H1 (cell line): Measurements from ENCODE around the gene PLPPR3. TPM values are rescaled to one million over a fixed set of nuclear protein-coding genes. Genes with fewer than 3 reads are reported as not detected.

Experiments
- CTCF ChIA-PET: fragments of 300-600 bp; sonication (Branson Sonifier 250); formaldehyde crosslinking; loops from one replicate; lab custom pipeline; 2021; ENCODE audit not compliant: partially characterized antibody; lab: Charles Lee
- POLR2A ChIA-PET: fragments of 300-600 bp; sonication (Branson Sonifier 250); formaldehyde crosslinking; loops from one replicate; lab custom pipeline; 2021; ENCODE audit warnings: inconsistent platforms; ENCODE audit not compliant: partially characterized antibody; lab: Charles Lee
- DNase-seq, 2 experiments: peaks; one replicate each; pipeline versions ENCODE4 v3.0.0 to v3.0.0-alpha.2; 2010 to 2022; ENCODE audit warnings: low spot score in 2 of 2, low read depth in 1 of 2, mixed read lengths in 1 of 2
- FAIRE-seq: peaks from 2 replicates; lab custom pipeline; 2011; peaks lifted over from hg19 to GRCh38; lab: Jason Lieb, UNC
- H2AFZ ChIP-seq: 2 replicates; pipeline ENCODE4 v1.8.1; 2012; ENCODE audit warnings: low read length, inconsistent platforms
- H2AK5ac ChIP-seq: 2 replicates; pipeline ENCODE4 v1.6.1; 2013; ENCODE audit warnings: low read depth, low read length
- H2BK120ac ChIP-seq: replicated peaks from 2 replicates; pipeline ENCODE3; 2013; ENCODE audit warnings: low read depth, low read length, inconsistent platforms
- H2BK12ac ChIP-seq: 2 replicates; pipeline ENCODE4 v1.6.1; 2013; ENCODE audit warnings: low read depth, low read length
- H2BK15ac ChIP-seq: 2 replicates; pipeline ENCODE4 v1.6.1; 2013; ENCODE audit warnings: low read length
- H2BK20ac ChIP-seq: 2 replicates; pipeline ENCODE4 v1.6.1; 2013; ENCODE audit warnings: low read length
- H2BK5ac ChIP-seq: 2 replicates; pipeline ENCODE4 v1.6.1; 2013; ENCODE audit warnings: low read depth, low read length
- H3K14ac ChIP-seq: 2 replicates; pipeline ENCODE4 v1.6.1; 2013; ENCODE audit warnings: inconsistent platforms; ENCODE audit not compliant: insufficient read length
- H3K18ac ChIP-seq: 2 replicates; pipeline ENCODE4 v1.6.1; 2013; ENCODE audit warnings: low read length; ENCODE audit errors: extremely low read depth
- H3K23ac ChIP-seq: 2 replicates; pipeline ENCODE4 v1.6.1; 2013; ENCODE audit warnings: inconsistent platforms; ENCODE audit not compliant: insufficient read length
- H3K23me2 ChIP-seq: 2 replicates; pipeline ENCODE4 v1.6.1; 2013; ENCODE audit warnings: low read depth, low read length
- H3K27ac ChIP-seq: 2 replicates; pipeline ENCODE4 v1.6.1; 2011; ENCODE audit warnings: low read depth, low read length, inconsistent platforms
- H3K27me3 ChIP-seq, 4 experiments: replicated peaks in 1 of 4; 1 replicate in 1 of 4; 2 replicates in 3 of 4; pipeline versions ENCODE4 v1.6.1 to v1.8.1; 2011 to 2013; ENCODE audit warnings: low read length in 3 of 4, mild to moderate bottlenecking in 3 of 4, inconsistent platforms in 2 of 4, mixed read lengths in 2 of 4, moderate library complexity in 1 of 4; ENCODE audit not compliant: control insufficient read depth in 3 of 4, insufficient read depth in 3 of 4; ENCODE audit errors: extremely low read depth in 1 of 4
- H3K36me3 ChIP-seq, 4 experiments: 2 replicates each; pipeline versions ENCODE4 v1.6.1 to v1.8.1; 2011 to 2013; ENCODE audit warnings: mild to moderate bottlenecking in 4 of 4, low read length in 3 of 4, moderate library complexity in 2 of 4, control low read depth in 1 of 4, inconsistent platforms in 1 of 4; ENCODE audit not compliant: insufficient read depth in 4 of 4, control insufficient read depth in 2 of 4
- H3K4ac ChIP-seq: replicated peaks from 2 replicates; pipeline ENCODE3; 2013; ENCODE audit warnings: low read length, low read depth, mixed read lengths, inconsistent platforms; ENCODE audit not compliant: insufficient read length
- H3K4me1 ChIP-seq, 4 experiments: replicated peaks in 1 of 4; 1 replicate in 1 of 4; 2 replicates in 3 of 4; pipeline versions ENCODE4 v1.6.1 to v1.8.1; 2011 to 2013; ENCODE audit warnings: low read length in 3 of 4, inconsistent platforms in 2 of 4, mixed read lengths in 1 of 4; ENCODE audit not compliant: insufficient read depth in 4 of 4, control insufficient read depth in 3 of 4
- H3K4me2 ChIP-seq, 2 experiments: 2 replicates each; pipeline versions ENCODE4 v1.6.1 to v1.8.1; 2011 to 2013; ENCODE audit warnings: low read depth in 2 of 2, low read length in 2 of 2, control low read depth in 1 of 2, inconsistent platforms in 1 of 2, mild to moderate bottlenecking in 1 of 2; ENCODE audit not compliant: insufficient read depth in 1 of 2
- H3K4me3 ChIP-seq, 4 experiments: fragments of 200-600, 300-600 bp in 1 of 4; sonication (generic), shearing (Covaris generic), sonication (Bioruptor Twin) in 1 of 4; 2 replicates each; pipeline versions ENCODE4 v1.5.1 to v1.8.1; 2011 to 2016; ENCODE audit warnings: low read length in 4 of 4, low read depth in 3 of 4, control low read depth in 2 of 4, inconsistent platforms in 2 of 4, mild to moderate bottlenecking in 2 of 4, mixed read lengths in 1 of 4, moderate library complexity in 1 of 4; ENCODE audit not compliant: insufficient read depth in 2 of 4; ENCODE audit errors: extremely low read depth in 1 of 4
- H3K56ac ChIP-seq: replicated peaks from 2 replicates; pipeline ENCODE3; 2013; ENCODE audit warnings: low read depth, mild to moderate bottlenecking, mixed read lengths, low read length, inconsistent platforms; ENCODE audit not compliant: insufficient read length
- H3K79me1 ChIP-seq: 2 replicates; pipeline ENCODE4 v1.6.1; 2013; ENCODE audit warnings: low read depth, low read length, control low read depth
- H3K79me2 ChIP-seq, 2 experiments: 2 replicates each; pipeline versions ENCODE4 v1.6.1 to v1.8.1; 2012 to 2013; ENCODE audit warnings: low read length in 2 of 2, mild to moderate bottlenecking in 2 of 2, inconsistent platforms in 1 of 2; ENCODE audit not compliant: insufficient read depth in 2 of 2, control insufficient read depth in 1 of 2
- H3K9ac ChIP-seq, 4 experiments: replicated peaks in 1 of 4; 1 replicate in 1 of 4; 2 replicates in 3 of 4; pipeline versions ENCODE4 v1.6.1 to v1.8.1; 2011 to 2013; ENCODE audit warnings: low read depth in 3 of 4, low read length in 3 of 4, control low read depth in 2 of 4, mild to moderate bottlenecking in 2 of 4, moderate library complexity in 2 of 4, inconsistent platforms in 1 of 4; ENCODE audit errors: extremely low read depth in 1 of 4
- H3K9me3 ChIP-seq, 2 experiments: 2 replicates each; pipeline versions ENCODE4 v1.6.1 to v1.8.1; 2012 to 2013; ENCODE audit warnings: mild to moderate bottlenecking in 2 of 2, moderate library complexity in 2 of 2, control low read depth in 1 of 2, inconsistent platforms in 1 of 2, low read depth in 1 of 2, low read length in 1 of 2, mixed read lengths in 1 of 2; ENCODE audit not compliant: insufficient read depth in 2 of 2
- H4K20me1 ChIP-seq, 2 experiments: replicated peaks in 1 of 2; 2 replicates each; pipeline versions ENCODE3 to v1.8.1; 2011 to 2013; ENCODE audit warnings: inconsistent platforms in 2 of 2, low read length in 2 of 2, mild to moderate bottlenecking in 1 of 2; ENCODE audit not compliant: insufficient read depth in 2 of 2, control insufficient read depth in 1 of 2
- H4K5ac ChIP-seq: 2 replicates; pipeline ENCODE4 v1.6.1; 2013; ENCODE audit warnings: low read length, low read depth, mixed read lengths, inconsistent platforms; ENCODE audit not compliant: insufficient read length
- H4K8ac ChIP-seq: 2 replicates; pipeline ENCODE4 v1.8.0; 2013; ENCODE audit warnings: mild to moderate bottlenecking, moderate library complexity, low read length, inconsistent platforms; ENCODE audit not compliant: insufficient read depth; ENCODE audit errors: extremely low read depth
- H4K91ac ChIP-seq: replicated peaks from 2 replicates; pipeline ENCODE3; 2013; ENCODE audit warnings: low read length, mixed read lengths, inconsistent platforms; ENCODE audit not compliant: insufficient read length
- CREB1 ChIP-seq: IDR thresholded peaks from 2 replicates; pipeline ENCODE4 v1.6.1; 2012; ENCODE audit warnings: inconsistent platforms
- CTBP2 ChIP-seq: IDR thresholded peaks from 2 replicates; pipeline ENCODE4 v1.7.0; 2011; ENCODE audit warnings: borderline replicate concordance, mild to moderate bottlenecking, moderate library complexity, mixed read lengths, low read length; ENCODE audit not compliant: insufficient read depth, insufficient read length
- EZH2 ChIP-seq: fragments of 200-600 bp; sonication (generic); IDR thresholded peaks from 2 replicates; pipeline ENCODE4 v1.7.1; 2012; ENCODE audit warnings: low read depth, mild to moderate bottlenecking, moderate library complexity, low read length, inconsistent platforms; ENCODE audit not compliant: severe bottlenecking
- FOSL1 ChIP-seq: IDR thresholded peaks from 2 replicates; pipeline ENCODE4 v1.6.1; 2011; ENCODE audit warnings: mild to moderate bottlenecking, low read depth, low read length, moderate library complexity; ENCODE audit not compliant: insufficient read depth
- GTF2F1 ChIP-seq: IDR thresholded peaks from 2 replicates; pipeline ENCODE4 v1.6.1; 2012; ENCODE audit warnings: low read depth, low read length, improper control_type of control experiment, borderline replicate concordance
- POLR2AphosphoS5 ChIP-seq: IDR thresholded peaks from 2 replicates; pipeline ENCODE4 v1.6.1; 2011; ENCODE audit warnings: low read depth, low read length
- POU5F1 ChIP-seq: IDR thresholded peaks from 2 replicates; pipeline ENCODE4 v1.6.1; 2011; ENCODE audit warnings: low read depth, mild to moderate bottlenecking, low read length, moderate library complexity
- SIX5 ChIP-seq: IDR thresholded peaks from 2 replicates; pipeline ENCODE4 v1.6.1; 2011; ENCODE audit warnings: mild to moderate bottlenecking, low read depth, low read length
- SRF ChIP-seq: IDR thresholded peaks from 2 replicates; pipeline ENCODE4 v1.6.1; 2011; ENCODE audit warnings: mild to moderate bottlenecking, low read depth, low read length, moderate library complexity
- TAF7 ChIP-seq: optimal IDR thresholded peaks from 2 replicates; pipeline ENCODE3; 2011; ENCODE audit warnings: low read depth, mild to moderate bottlenecking, inconsistent platforms, low read length, moderate library complexity, borderline replicate concordance
- TBP ChIP-seq: IDR thresholded peaks from 2 replicates; pipeline ENCODE4 v1.6.1; 2011; ENCODE audit warnings: low read depth, low read length, improper control_type of control experiment
- WGBS, 2 experiments: shearing (Covaris generic) in 1 of 2; methylation state at CpG; one replicate each; pipeline versions ENCODE4 v1.1.6 to v1.1.7; 2013 to 2015; ENCODE audit warnings: low lambda C conversion rate in 2 of 2, mixed read lengths in 2 of 2, inconsistent platforms in 1 of 2, low coverage in 1 of 2, missing lambda C conversion rate in 1 of 2; ENCODE audit not compliant: insufficient replicate concordance in 2 of 2, insufficient coverage in 1 of 2, insufficient read length in 1 of 2; ENCODE audit errors: extremely low coverage in 1 of 2, missing lambda C conversion rate in 1 of 2; 5-methylcytosine and 5-hydroxymethylcytosine counted together
- polyA plus RNA-seq, 7 experiments: library from polyadenylated mRNA; depleted of rRNA in 3 of 7; stranded (reverse) in 5 of 7; unstranded in 2 of 7; fragments of >200 nt in 5 of 7; fragments of 200-250 nt in 2 of 7; gene quantifications; 1 replicate in 5 of 7; 2 replicates in 1 of 7; 4 replicates in 1 of 7; pipeline versions ENCODE4 v1.2.1 to v1.2.3, GENCODE V29; 2011 to 2013; ENCODE audit warnings: missing spikeins in 2 of 7, mixed read lengths in 2 of 7
- total RNA-seq: library from RNA; stranded (reverse); fragmentation: NEBNext Ultra II Directional; extraction: Animal tissue kit (Norgen Biotek cat#: 25700); gene quantifications from 2 replicates; pipeline ENCODE4 v1.2.1, GENCODE V29; 2021

PLPPR3 gene
- total and polyA plus RNA-seq, 2 of the 8 experiments (the other 6 are each of a cell fraction or from before 2014, with no cell fraction given): 71.7 to 76.4 TPM

- H2BK15ac ChIP-seq: no peak overlapping the region
- H3K4me3 ChIP-seq: peak overlapping the region in 3 of 4 experiments; percentile 12 to 100 (median 15); a peak in 2 of 8 replicates
- peaks cover 62 to 80% of the 10 kb centered on the region in 2 experiments for H3K79me2 ChIP-seq
- H3K36me3 ChIP-seq: peaks cover 27 to 57% (median 50%) of the 10 kb centered on the region in 4 experiments
- H3K79me1 ChIP-seq: peaks cover 14% of the 10 kb centered on the region
- no peak overlapping the region for H4K5ac ChIP-seq
- H3K23ac ChIP-seq: no peak overlapping the region
- WGBS, 2 experiments: 91% methylated on average over 24 of the region's 29 CpGs; no CpG with 5 or more reads in 1 of the 2 experiments
- H2AFZ ChIP-seq: no peak overlapping the region
- peak overlapping the region; percentile 10; the same call in 1 of the 2 replicates for H3K27ac ChIP-seq
- H3K4me2 ChIP-seq: peak overlapping the region; percentile 53 to 62; a peak in 3 of 4 replicates
- FAIRE-seq (no peak), DNase-seq (no peak)
- H3K18ac ChIP-seq: no peak overlapping the region; the same call in none of the 2 replicates
- H3K27me3 ChIP-seq: no peaks in the 10 kb centered on the region
- peaks cover 0 to 29% (median 16%) of the 10 kb centered on the region in 4 experiments; a peak in 6 of 7 replicates for H3K4me1 ChIP-seq
- H3K56ac ChIP-seq: no peak overlapping the region
- no peak overlapping the region for H2BK20ac ChIP-seq
- no peak overlapping the region for H3K4ac ChIP-seq
- POLR2A ChIA-PET: interaction anchor here (0.9 to 16.9 kb wide), 19 partner anchors 9 to 120 kb away, joined by 3 to 277 read pairs (median 6); partner anchors contain the start of genes AZU1, PLPPR3 and PRTN3
- no peak overlapping the region for H3K14ac ChIP-seq
- peak overlapping the region; percentile 60; the same call in 1 of the 2 replicates for H2BK5ac ChIP-seq
- no peaks in the 10 kb centered on the region for H3K9me3 ChIP-seq
- CTCF ChIA-PET: interaction anchor here (0.9 to 1.5 kb wide), 6 partner anchors 8 to 181 kb away, joined by 3 to 5 read pairs (median 4); no protein-coding TSS in a partner anchor
- peaks cover 10% of the 10 kb centered on the region; the same call in 1 of the 2 replicates for H3K23me2 ChIP-seq
- no peak overlapping the region for H2BK12ac ChIP-seq
- H3K9ac ChIP-seq: 0 out of 7 replicates have a peak overlapping the region, but pooled peaks of 1 of the 4 experiments have one; percentile 39
- peaks cover 65 to 69% of the 10 kb centered on the region in 2 experiments for H4K20me1 ChIP-seq
- no peak overlapping the region for H4K91ac ChIP-seq
- H2BK120ac ChIP-seq: no peak overlapping the region
- H2AK5ac ChIP-seq: no peak overlapping the region
- no peak overlapping the region for H4K8ac ChIP-seq
- TF ChIP-seq POU5F1 (no peak), FOSL1 (no peak), GTF2F1 (no peak), TBP (no peak), SIX5 (no peak), CTBP2 (no peak), SRF (no peak), POLR2AphosphoS5 (peak; percentile 53; the same call in 1 of the 2 replicates), CREB1 (no peak), EZH2 (no peak), TAF7 (no peak)
These were observed 20.5 kb downstream of the PLPPR3 start for GRCh38 chr19:801030-801860.
